Measurements from ENCODE around the gene NCOA3. TPM values are rescaled to one million over a fixed set of nuclear protein-coding genes. Genes with fewer than 3 reads are reported as not detected.

NCOA3 gene
- total and polyA plus RNA-seq, 10 of the 15 experiments (the other 5 are each of a cell fraction or from before 2014, with no cell fraction given) = 16.9 to 96.2 (median 73.6) TPM

DNA sequence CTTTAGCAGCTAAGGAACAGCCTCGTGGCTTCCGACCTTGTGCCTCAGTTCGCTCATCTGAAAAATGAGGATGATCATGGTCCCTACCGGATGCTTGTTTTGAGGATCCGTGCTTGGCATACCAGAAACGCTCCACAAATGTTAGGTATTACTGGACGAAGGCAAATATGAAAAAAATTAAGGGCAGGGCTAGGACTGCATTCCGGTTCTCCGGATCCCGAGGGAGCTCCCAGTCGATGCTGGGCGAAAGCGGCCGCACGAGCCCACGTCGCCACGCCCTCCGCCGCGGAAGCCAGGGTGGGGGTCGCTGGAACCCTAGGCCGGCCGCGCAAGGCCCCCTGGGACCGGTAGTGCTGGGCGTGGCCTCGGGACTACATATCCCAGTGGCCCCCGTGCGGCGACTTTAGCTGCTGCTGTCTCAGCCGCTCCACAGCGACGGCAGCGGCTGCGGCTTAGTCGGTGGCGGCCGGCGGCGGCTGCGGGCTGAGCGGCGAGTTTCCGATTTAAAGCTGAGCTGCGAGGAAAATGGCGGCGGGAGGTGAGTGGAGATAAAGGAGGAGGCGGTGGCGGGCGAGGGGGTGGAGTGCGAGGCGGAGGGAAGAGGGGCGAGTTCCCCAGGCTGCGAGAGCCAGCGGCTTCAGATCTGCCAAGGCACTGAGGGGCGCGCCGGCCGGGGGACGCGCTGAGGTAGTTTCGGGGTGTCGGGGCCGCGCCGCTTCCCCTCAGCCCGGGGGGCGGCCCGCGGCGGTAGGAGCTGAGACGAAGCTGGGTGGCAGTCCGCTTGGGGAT lies at the start of gene NCOA3 (continued):
- TF ChIP-seq, protein P1, sequence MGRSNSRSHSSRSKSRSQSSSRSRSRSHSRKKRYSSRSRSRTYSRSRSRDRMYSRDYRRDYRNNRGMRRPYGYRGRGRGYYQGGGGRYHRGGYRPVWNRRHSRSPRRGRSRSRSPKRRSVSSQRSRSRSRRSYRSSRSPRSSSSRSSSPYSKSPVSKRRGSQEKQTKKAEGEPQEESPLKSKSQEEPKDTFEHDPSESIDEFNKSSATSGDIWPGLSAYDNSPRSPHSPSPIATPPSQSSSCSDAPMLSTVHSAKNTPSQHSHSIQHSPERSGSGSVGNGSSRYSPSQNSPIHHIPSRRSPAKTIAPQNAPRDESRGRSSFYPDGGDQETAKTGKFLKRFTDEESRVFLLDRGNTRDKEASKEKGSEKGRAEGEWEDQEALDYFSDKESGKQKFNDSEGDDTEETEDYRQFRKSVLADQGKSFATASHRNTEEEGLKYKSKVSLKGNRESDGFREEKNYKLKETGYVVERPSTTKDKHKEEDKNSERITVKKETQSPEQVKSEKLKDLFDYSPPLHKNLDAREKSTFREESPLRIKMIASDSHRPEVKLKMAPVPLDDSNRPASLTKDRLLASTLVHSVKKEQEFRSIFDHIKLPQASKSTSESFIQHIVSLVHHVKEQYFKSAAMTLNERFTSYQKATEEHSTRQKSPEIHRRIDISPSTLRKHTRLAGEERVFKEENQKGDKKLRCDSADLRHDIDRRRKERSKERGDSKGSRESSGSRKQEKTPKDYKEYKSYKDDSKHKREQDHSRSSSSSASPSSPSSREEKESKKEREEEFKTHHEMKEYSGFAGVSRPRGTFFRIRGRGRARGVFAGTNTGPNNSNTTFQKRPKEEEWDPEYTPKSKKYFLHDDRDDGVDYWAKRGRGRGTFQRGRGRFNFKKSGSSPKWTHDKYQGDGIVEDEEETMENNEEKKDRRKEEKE (IDR thresholded peaks at IDR 0.05) = no peak
- TF ChIP-seq, protein P2, sequence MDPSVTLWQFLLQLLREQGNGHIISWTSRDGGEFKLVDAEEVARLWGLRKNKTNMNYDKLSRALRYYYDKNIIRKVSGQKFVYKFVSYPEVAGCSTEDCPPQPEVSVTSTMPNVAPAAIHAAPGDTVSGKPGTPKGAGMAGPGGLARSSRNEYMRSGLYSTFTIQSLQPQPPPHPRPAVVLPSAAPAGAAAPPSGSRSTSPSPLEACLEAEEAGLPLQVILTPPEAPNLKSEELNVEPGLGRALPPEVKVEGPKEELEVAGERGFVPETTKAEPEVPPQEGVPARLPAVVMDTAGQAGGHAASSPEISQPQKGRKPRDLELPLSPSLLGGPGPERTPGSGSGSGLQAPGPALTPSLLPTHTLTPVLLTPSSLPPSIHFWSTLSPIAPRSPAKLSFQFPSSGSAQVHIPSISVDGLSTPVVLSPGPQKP (IDR thresholded peaks at IDR 0.05; ENCODE audit: low read depth, low read length) = peak; percentile 57; the same call in 1 of the 2 replicates
- peak in 1 of 2 experiments; percentile 19; a peak in 1 of 4 replicates for TF ChIP-seq SRF (IDR thresholded peaks at IDR 0.05; ENCODE audit: low read depth in 2 of 2, low read length in 2 of 2)
- no peak for TF ChIP-seq PAX8 (IDR thresholded peaks at IDR 0.05)
- TF ChIP-seq ZNF217 (IDR thresholded peaks at IDR 0.05) = 0 out of 2 replicates have a peak, but pooled peaks have one; percentile 24
- peak; percentile 16; the same call in 1 of the 2 replicates for TF ChIP-seq SMC3 (IDR thresholded peaks at IDR 0.05; ENCODE audit: borderline replicate concordance, low read length)
- TF ChIP-seq SMAD5 (IDR thresholded peaks at IDR 0.05; ENCODE audit: low read depth) = peak; percentile 83; the same call in 1 of the 2 replicates
- TF ChIP-seq, protein P3, sequence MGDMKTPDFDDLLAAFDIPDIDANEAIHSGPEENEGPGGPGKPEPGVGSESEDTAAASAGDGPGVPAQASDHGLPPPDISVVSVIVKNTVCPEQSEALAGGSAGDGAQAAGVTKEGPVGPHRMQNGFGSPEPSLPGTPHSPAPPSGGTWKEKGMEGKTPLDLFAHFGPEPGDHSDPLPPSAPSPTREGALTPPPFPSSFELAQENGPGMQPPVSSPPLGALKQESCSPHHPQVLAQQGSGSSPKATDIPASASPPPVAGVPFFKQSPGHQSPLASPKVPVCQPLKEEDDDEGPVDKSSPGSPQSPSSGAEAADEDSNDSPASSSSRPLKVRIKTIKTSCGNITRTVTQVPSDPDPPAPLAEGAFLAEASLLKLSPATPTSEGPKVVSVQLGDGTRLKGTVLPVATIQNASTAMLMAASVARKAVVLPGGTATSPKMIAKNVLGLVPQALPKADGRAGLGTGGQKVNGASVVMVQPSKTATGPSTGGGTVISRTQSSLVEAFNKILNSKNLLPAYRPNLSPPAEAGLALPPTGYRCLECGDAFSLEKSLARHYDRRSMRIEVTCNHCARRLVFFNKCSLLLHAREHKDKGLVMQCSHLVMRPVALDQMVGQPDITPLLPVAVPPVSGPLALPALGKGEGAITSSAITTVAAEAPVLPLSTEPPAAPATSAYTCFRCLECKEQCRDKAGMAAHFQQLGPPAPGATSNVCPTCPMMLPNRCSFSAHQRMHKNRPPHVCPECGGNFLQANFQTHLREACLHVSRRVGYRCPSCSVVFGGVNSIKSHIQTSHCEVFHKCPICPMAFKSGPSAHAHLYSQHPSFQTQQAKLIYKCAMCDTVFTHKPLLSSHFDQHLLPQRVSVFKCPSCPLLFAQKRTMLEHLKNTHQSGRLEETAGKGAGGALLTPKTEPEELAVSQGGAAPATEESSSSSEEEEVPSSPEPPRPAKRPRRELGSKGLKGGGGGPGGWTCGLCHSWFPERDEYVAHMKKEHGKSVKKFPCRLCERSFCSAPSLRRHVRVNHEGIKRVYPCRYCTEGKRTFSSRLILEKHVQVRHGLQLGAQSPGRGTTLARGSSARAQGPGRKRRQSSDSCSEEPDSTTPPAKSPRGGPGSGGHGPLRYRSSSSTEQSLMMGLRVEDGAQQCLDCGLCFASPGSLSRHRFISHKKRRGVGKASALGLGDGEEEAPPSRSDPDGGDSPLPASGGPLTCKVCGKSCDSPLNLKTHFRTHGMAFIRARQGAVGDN (IDR thresholded peaks at IDR 0.05) = no peak
- TF ChIP-seq RAD21 (IDR thresholded peaks at IDR 0.05; ENCODE audit: insufficient read depth, low read depth, low read length) = peak; percentile 24; the same call in 1 of the 2 replicates
- TF ChIP-seq TCF7 (IDR thresholded peaks at IDR 0.05; ENCODE audit: borderline replicate concordance) = no peak
- TF ChIP-seq ZNF622 (IDR thresholded peaks at IDR 0.05) = no peak
- 0 out of 2 replicates have a peak, but pooled peaks have one; percentile 16 for TF ChIP-seq NFIC (IDR thresholded peaks at IDR 0.05; ENCODE audit: low read depth, low read length)
- TF ChIP-seq TBL1XR1 (IDR thresholded peaks at IDR 0.05; ENCODE audit: low read depth, low read length) = no peak
- TF ChIP-seq NR2C2 (IDR thresholded peaks at IDR 0.05; ENCODE audit: borderline replicate concordance, control insufficient read depth, insufficient read length, low read depth) = no peak
- peak; percentile 87 for TF ChIP-seq CHD2 (IDR thresholded peaks at IDR 0.05; ENCODE audit: borderline replicate concordance, low read depth, low read length)
- no peak for TF ChIP-seq KDM1A (IDR thresholded peaks at IDR 0.05; ENCODE audit: borderline replicate concordance)
- TF ChIP-seq BCL11A (IDR thresholded peaks at IDR 0.05; ENCODE audit: low read depth, low read length) = no peak
- TF ChIP-seq, protein P4, sequence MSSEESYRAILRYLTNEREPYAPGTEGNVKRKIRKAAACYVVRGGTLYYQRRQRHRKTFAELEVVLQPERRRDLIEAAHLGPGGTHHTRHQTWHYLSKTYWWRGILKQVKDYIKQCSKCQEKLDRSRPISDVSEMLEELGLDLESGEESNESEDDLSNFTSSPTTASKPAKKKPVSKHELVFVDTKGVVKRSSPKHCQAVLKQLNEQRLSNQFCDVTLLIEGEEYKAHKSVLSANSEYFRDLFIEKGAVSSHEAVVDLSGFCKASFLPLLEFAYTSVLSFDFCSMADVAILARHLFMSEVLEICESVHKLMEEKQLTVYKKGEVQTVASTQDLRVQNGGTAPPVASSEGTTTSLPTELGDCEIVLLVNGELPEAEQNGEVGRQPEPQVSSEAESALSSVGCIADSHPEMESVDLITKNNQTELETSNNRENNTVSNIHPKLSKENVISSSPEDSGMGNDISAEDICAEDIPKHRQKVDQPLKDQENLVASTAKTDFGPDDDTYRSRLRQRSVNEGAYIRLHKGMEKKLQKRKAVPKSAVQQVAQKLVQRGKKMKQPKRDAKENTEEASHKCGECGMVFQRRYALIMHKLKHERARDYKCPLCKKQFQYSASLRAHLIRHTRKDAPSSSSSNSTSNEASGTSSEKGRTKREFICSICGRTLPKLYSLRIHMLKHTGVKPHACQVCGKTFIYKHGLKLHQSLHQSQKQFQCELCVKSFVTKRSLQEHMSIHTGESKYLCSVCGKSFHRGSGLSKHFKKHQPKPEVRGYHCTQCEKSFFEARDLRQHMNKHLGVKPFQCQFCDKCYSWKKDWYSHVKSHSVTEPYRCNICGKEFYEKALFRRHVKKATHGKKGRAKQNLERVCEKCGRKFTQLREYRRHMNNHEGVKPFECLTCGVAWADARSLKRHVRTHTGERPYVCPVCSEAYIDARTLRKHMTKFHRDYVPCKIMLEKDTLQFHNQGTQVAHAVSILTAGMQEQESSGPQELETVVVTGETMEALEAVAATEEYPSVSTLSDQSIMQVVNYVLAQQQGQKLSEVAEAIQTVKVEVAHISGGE (CRISPR knock-in tag; IDR thresholded peaks at IDR 0.05) = no peak

All from GM12878 (cell line).